IMR-90 (cell line): ENCODE results near the gene CACNA2D1.

Experiments used
- RAD21 ChIP-seq: IDR thresholded peaks from 2 replicates; pipeline ENCODE4 v1.6.1; 2012; ENCODE audit warnings: low read length, improper control_type of control experiment
- RFX5 ChIP-seq: IDR thresholded peaks from 2 replicates; pipeline ENCODE4 v1.8.0; 2012; ENCODE audit warnings: low read depth, mild to moderate bottlenecking, low read length, moderate library complexity

DNA sequence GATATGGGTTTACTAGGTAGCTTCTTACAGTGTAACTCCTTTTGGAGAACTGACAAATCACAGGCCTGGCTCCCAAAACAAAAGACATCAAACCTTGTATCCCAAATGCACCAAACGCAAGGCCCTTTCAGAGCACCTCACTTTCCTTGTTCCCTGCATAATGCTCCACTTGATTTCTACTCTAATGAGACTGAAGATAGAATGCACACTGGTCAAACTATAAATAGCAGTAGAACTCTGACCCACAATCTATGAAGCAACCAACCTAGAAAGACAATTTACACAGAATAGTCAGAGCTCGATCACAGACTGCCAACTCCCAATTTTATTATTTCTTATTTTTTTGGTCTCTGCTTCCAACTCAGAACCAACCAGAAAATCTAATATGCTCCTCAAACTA, 214.4 kb downstream of the CACNA2D1 start:
- TF ChIP-seq RFX5 (no peak), RAD21 (no peak)
